HG03097 (cell line): Measurements from ENCODE around the gene MUC5B.
A peak's percentile ranks its signal among the peaks of the same experiment; 100 is the strongest.
"Not testable (repeated sequence)": the region's sequence is repeated elsewhere in the genome, so short reads cannot be mapped to it uniquely, and the experiment has no call there.

Experiments used
- ATAC-seq: cut with Tn5 transposase; IDR thresholded peaks from one replicate; pipeline ENCODE4 v1.9.1; 2021; ENCODE audit not compliant: unreplicated experiment, low FRiP score

Gene MUC5B

GRCh38 chr11:1261241-1262071 lies 38.6 kb downstream of the MUC5B start:
- no peak for ATAC-seq

- peak; percentile 69 for ATAC-seq
Observed at GRCh38 chr11:1262172-1263006, 39.5 kb downstream of the MUC5B start.

DNA sequence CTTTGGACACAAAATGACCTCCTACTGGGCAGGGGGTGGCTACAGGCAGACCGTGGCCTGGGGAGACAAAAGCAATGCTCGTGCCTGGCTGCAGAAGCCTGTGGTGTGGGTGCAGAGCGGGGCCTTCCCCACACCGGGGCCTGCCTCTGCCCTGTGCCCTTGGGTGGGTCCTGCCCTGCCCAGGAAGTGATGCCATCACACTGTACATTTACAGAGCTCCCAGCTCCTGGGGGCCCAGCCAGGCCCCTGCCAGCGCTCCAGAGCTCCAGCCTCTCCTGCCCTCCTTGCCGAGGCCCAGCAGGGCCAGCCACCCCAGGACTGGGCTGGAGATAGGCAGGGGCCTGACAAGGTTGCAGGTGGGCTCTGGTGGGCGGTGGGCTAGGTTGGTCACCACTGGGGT lies 40.1 kb downstream of the MUC5B start:
- peak; percentile 20 for ATAC-seq

- ATAC-seq, result not testable (repeated sequence)
Observed at GRCh38 chr11:1264444-1264843, 41.6 kb downstream of the MUC5B start.

- ATAC-seq, result not testable (repeated sequence)
Observed at GRCh38 chr11:1265480-1265879, 42.6 kb downstream of the MUC5B start.

DNA sequence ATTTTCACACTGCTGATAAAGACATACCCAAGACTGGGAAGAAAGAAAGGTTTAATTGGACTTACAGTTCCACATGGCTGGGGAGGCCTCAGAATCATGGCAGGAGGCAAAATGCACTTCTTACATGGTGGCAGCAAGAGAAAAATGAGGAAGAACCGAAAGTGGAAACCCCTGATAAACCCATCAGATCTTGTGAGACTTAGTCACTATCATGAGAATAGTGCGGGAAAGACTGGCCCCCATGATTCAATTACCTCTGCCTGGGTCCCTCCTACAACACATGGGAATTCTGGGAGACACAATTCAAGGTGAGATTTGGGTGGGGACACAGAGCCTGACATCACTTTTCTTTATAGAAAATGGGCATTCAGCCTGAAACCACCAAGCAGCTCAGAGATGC lies 44.1 kb downstream of the MUC5B start:
- ATAC-seq, result not testable (repeated sequence)

- ATAC-seq, result no peak
Observed at GRCh38 chr11:1267441-1268100, 44.7 kb downstream of the MUC5B start.

DNA sequence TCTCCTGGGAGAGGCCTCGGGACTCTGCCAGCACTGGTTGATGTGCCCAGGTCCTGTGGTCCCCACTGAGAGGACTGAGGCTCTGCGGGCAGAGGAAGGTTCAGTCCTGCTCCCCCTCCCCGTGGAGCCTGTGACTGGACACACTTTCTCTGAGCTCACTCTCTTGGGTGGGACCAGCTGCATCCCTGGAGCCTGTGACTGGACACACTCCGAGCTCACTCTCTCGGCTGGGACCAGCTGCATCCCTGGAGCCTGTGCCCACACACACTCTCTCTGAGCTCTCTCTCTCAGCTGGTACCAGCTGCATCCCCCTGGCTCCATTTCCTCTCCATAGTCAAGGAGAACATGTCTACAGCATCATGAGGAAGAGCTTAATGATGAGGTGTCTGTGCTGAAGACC lies 47.1 kb downstream of the MUC5B start:
- no peak for ATAC-seq

DNA sequence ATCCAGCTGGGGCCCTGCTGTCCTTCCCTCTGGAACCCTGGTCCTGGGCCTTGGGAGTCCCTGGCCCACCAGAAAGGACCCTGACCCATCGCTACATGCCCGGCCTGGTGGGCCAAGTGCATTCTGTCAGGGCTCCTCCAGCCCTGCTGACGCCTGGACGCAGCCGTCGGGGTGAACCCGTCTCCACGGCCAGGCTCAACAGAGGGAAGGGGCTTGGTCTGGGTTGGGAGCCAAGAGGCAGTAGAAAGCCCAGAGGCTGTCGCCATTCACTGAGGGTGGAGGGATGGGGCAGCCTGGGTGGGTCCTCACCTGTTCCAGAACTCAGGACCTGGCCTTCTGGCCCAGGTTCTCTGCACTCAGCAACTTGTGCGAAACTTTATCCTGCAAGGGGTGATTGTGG lies 47.6 kb downstream of the MUC5B start:
- no peak for ATAC-seq

- ATAC-seq, result no peak
Observed at GRCh38 chr11:1271002-1271401, 48.1 kb downstream of the MUC5B start.

DNA sequence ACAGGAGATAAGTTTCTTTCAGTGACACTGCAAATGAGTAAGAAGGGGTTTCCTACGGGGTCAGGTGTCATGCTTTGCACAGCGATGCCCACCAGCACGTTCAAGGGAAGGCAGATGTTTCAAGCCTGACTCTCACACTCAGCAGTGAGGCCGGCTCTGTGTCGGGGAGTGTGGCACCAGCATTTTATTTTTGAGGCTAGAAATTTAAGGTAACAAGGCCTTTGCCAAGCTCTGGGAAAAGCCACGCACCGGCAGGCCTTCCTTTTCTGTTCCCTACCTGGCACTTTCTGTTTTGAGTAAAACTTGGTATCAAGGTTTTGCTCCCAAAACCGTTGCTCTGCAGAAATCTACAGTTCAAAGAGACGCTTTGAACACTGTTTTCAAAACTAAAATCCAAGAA lies 48.5 kb downstream of the MUC5B start:
- ATAC-seq, result no peak

DNA sequence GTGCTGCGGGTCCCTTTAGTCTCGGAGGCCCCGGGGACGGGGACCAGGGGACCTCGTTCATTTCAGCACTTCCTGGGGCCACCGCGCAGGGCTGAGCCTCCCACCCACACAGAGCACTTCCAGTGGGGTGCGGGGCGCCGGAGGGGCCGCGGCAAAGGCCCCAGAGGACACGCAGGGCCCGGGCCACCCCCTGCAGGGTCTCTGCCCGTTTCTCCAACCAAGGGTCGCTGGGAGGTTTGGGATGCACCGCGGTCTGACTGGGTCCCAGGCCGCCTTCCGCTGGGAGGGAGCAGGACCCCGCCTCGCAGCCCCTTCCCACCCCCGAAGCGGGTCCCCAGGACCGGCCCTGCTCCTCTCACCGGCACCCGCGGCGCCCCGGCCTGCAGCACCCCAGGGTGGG lies 49.1 kb downstream of the MUC5B start:
- no peak for ATAC-seq

DNA sequence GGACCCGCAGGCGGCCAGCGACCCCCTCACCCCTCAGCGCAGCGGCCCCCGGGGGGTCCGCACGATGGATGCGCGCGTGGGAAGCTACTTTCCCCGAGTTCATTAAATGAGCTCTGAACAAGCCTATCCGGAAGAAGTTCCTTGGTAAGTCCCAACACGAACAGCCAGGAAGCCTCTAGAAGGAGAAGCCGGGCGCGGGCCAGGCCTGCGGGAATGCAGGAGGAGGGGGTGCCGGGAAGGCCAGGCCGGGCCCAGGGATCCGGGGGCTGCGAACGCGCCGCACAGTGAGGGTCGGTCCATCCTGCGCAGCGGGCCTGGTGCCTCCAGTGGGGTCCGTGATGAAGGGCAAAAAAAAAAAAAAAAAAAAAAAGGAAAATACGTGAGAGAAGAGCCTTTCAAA lies 49.7 kb downstream of the MUC5B start:
- no peak for ATAC-seq

- no peak for ATAC-seq
Observed at GRCh38 chr11:1274501-1274900, 51.6 kb downstream of the MUC5B start.

- no peak for ATAC-seq
Observed at GRCh38 chr11:1275021-1275420, 52.2 kb downstream of the MUC5B start.

GRCh38 chr11:1276041-1276790 lies 53.4 kb downstream of the MUC5B start:
- no peak for ATAC-seq

- no peak for ATAC-seq
Observed at GRCh38 chr11:1276866-1277615, 54.2 kb downstream of the MUC5B start.

DNA sequence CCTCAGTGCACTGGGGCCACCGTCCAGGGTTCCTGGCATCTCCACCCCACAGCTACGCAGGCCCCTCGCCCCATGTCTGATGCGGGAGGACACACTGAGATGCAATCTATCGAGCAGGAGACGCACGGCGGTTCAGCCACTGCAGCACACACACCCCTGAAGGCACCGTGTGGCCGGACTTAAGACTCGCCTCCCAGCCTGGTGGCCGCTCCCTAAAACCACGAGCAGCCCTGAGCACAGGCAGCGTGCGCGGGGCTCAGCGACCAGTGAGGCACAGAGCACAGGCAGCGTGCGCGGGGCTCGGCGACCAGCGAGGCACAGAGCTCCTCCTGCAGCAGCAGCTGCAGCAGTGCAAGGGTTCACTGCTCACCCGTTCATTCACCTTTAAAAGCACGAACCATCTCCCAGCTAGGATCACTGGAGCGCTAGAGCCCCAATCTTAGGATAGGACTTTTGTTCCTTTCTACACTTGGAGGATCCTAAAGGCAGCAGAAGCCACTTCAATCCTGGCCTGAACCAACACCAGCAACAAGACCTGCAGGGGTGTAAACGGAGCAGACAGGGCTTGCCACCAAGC lies 55.2 kb downstream of the MUC5B start:
- no peak for ATAC-seq
